Vagina (tissue), 2 donors: ENCODE measurements around the gene ZNF331.

ENCODE experiments used
- POLR2AphosphoS5 ChIP-seq, 2 donors: sonication (generic); formaldehyde crosslinking; IDR thresholded peaks; one replicate each; pipeline ENCODE4 v1.9.0; 2017; ENCODE audit warnings: antibody characterized with exemption in 2 of 2, mild to moderate bottlenecking in 2 of 2, low read depth in 1 of 2; ENCODE audit not compliant: insufficient read depth in 1 of 2
- TF ChIP-seq, protein P1 (sequence below), 3 experiments: fragments of 450-650 bp in 2 of 3; fragments of 200-600 bp in 1 of 3; sonication (generic) in 1 of 3; IDR thresholded peaks; one replicate each; pipeline ENCODE4 v1.5.1; 2017 to 2019; ENCODE audit warnings: antibody characterized with exemption in 3 of 3, mild to moderate bottlenecking in 2 of 3, moderate library complexity in 2 of 3

DNA sequence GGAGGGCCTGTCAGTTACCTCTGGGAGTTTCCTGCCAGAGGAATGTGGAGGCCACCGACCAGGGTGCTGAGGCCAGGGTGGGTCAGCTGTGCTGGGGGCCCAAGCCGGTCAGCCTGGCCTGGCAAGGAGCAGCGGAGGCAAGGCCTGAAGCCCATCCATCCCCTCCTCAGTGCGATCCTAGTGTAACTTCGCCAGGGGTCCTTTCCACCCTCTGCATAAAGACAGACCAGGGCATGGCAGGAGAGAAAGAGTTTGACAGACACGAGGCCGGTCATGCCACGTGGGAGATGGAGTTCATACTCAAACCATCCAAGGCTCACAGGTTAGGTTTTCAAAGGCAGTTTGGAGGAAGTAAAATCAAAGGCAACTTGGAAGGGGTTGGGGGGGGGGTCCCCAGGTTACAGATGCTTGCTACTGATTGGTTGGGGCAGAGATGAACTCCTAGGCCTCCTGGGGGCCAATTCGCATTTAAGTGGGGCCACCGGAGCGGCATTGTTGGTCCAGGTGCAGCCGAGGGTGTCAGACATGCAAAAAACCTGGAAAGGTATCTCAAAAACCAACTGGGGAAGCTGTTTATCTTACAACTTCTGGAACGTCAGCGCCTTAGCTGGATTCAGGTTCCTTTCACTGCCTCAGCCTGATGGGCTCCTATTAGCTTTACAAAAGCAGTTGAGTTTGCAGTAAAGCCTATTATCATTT is 57.0 kb downstream of the ZNF331 start:
- TF ChIP-seq POLR2AphosphoS5 (IDR thresholded peaks at IDR 0.05; ENCODE audit: insufficient read depth in 1 of 2, low read depth in 1 of 2) = no peak
- TF ChIP-seq, protein P1, sequence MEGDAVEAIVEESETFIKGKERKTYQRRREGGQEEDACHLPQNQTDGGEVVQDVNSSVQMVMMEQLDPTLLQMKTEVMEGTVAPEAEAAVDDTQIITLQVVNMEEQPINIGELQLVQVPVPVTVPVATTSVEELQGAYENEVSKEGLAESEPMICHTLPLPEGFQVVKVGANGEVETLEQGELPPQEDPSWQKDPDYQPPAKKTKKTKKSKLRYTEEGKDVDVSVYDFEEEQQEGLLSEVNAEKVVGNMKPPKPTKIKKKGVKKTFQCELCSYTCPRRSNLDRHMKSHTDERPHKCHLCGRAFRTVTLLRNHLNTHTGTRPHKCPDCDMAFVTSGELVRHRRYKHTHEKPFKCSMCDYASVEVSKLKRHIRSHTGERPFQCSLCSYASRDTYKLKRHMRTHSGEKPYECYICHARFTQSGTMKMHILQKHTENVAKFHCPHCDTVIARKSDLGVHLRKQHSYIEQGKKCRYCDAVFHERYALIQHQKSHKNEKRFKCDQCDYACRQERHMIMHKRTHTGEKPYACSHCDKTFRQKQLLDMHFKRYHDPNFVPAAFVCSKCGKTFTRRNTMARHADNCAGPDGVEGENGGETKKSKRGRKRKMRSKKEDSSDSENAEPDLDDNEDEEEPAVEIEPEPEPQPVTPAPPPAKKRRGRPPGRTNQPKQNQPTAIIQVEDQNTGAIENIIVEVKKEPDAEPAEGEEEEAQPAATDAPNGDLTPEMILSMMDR (IDR thresholded peaks at IDR 0.05) = no peak
